Loucy (cell line): Measurements from ENCODE around the gene UTF1.

Source experiments
- H2AFZ ChIP-seq: fragments of 200-600 bp; sonication (generic); 2 replicates; pipeline ENCODE4 v1.6.0; 2016; ENCODE audit warnings: antibody characterized with exemption, mild to moderate bottlenecking, low read length, moderate library complexity
- H3F3A ChIP-seq: fragments of 200-600 bp; 2 replicates; pipeline ENCODE4 v1.6.0; 2016; ENCODE audit warnings: antibody characterized with exemption, low read depth, mild to moderate bottlenecking
- H3K27me3 ChIP-seq: fragments of 200-600 bp; sonication (generic); 2 replicates; pipeline ENCODE4 v1.6.1; 2014; ENCODE audit warnings: low read length, mild to moderate bottlenecking; ENCODE audit not compliant: insufficient read depth, poor library complexity, severe bottlenecking
- H3K36me3 ChIP-seq: fragments of 200-600 bp; sonication (generic); 2 replicates; pipeline ENCODE4 v1.6.1; 2016; ENCODE audit warnings: low read length; ENCODE audit not compliant: insufficient read depth
- H3K4me1 ChIP-seq: fragments of 200-600 bp; sonication (generic); 2 replicates; pipeline ENCODE4 v1.5.1; 2014; ENCODE audit warnings: low read length, mild to moderate bottlenecking; ENCODE audit not compliant: insufficient read depth, poor library complexity, severe bottlenecking
- H3K4me2 ChIP-seq: fragments of 200-600 bp; sonication (generic); 2 replicates; pipeline ENCODE4 v1.6.0; 2014; ENCODE audit warnings: antibody characterized with exemption, low read length, low read depth, mild to moderate bottlenecking; ENCODE audit not compliant: poor library complexity, severe bottlenecking
- H3K4me3 ChIP-seq: fragments of 200-600 bp; sonication (generic); 2 replicates; pipeline ENCODE4 v1.5.1; 2014; ENCODE audit warnings: low read length, mild to moderate bottlenecking, mixed read lengths; ENCODE audit not compliant: poor library complexity, severe bottlenecking
- H3K79me2 ChIP-seq: fragments of 200-600 bp; sonication (generic); 2 replicates; pipeline ENCODE4 v1.6.1; 2014; ENCODE audit warnings: low read length; ENCODE audit not compliant: insufficient read depth
- H3K9ac ChIP-seq: fragments of 200-600 bp; sonication (generic); 2 replicates; pipeline ENCODE4 v1.6.0; 2014; ENCODE audit warnings: mild to moderate bottlenecking, low read depth, low read length, moderate library complexity; ENCODE audit not compliant: poor library complexity, severe bottlenecking
- H3K9me2 ChIP-seq: fragments of 200-600 bp; sonication (generic); replicated peaks from 2 replicates; pipeline ENCODE4 v1.6.1; 2016; ENCODE audit warnings: low read depth, low read length, mixed read lengths
- H3K9me3 ChIP-seq: fragments of 200-600 bp; sonication (generic); 2 replicates; pipeline ENCODE4 v1.6.1; 2014; ENCODE audit warnings: mild to moderate bottlenecking, antibody characterized with exemption, low read length, low read depth; ENCODE audit not compliant: insufficient read depth
- H4K20me1 ChIP-seq: fragments of 200-600 bp; sonication (generic); 2 replicates; pipeline ENCODE4 v1.6.0; 2014; ENCODE audit warnings: antibody characterized with exemption, low read length, mild to moderate bottlenecking; ENCODE audit not compliant: insufficient read depth, poor library complexity, severe bottlenecking
- EZH2phosphoT487 ChIP-seq: fragments of 200-600 bp; IDR thresholded peaks from 2 replicates; pipeline ENCODE4 v1.6.1; 2018; ENCODE audit warnings: antibody characterized with exemption, mild to moderate bottlenecking, moderate library complexity, borderline replicate concordance
- TF ChIP-seq, protein P1 (sequence below): fragments of 200-600 bp; sonication (generic); conservative IDR thresholded peaks from 2 replicates; pipeline ENCODE4 v1.5.1; 2014; ENCODE audit warnings: mild to moderate bottlenecking, antibody characterized with exemption, low read length

Gene UTF1

DNA sequence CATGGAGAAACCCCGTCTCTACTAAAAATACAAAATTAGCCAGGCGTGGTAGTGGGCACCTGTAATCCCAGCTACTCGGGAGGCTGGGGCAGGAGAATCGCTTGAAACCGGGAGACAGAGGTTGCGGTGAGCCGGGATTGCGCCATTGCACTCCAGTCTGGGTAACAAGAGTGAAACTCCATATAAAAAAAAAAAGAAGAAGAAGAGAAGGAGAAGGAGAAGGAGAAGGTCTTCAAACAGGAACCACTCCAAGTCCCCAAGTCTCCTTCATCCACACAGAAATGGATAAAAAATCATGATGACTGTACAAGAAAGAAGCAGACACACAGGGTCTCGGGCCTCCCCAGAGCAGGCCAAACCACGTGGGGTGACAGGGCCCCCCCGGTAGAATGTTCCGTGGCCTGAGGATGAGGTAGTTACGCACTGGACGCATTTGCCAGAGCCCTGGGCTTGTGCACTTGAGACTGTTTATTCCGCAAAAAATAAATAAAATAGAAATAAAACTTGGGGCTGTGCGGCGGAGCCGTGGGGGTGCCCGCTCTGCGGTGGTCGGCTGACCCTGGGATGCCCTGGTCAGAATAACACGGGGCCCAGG, 23.4 kb downstream of the UTF1 start:
- TF ChIP-seq EZH2phosphoT487 = no peak
- TF ChIP-seq, protein P1, sequence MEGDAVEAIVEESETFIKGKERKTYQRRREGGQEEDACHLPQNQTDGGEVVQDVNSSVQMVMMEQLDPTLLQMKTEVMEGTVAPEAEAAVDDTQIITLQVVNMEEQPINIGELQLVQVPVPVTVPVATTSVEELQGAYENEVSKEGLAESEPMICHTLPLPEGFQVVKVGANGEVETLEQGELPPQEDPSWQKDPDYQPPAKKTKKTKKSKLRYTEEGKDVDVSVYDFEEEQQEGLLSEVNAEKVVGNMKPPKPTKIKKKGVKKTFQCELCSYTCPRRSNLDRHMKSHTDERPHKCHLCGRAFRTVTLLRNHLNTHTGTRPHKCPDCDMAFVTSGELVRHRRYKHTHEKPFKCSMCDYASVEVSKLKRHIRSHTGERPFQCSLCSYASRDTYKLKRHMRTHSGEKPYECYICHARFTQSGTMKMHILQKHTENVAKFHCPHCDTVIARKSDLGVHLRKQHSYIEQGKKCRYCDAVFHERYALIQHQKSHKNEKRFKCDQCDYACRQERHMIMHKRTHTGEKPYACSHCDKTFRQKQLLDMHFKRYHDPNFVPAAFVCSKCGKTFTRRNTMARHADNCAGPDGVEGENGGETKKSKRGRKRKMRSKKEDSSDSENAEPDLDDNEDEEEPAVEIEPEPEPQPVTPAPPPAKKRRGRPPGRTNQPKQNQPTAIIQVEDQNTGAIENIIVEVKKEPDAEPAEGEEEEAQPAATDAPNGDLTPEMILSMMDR = no peak
- H2AFZ ChIP-seq = no peak overlapping the region
- H4K20me1 ChIP-seq = no peaks in the 10 kb centered on the region
- no peaks in the 10 kb centered on the region for H3K36me3 ChIP-seq
- H3K4me2 ChIP-seq = no peak overlapping the region
- no peak overlapping the region for H3K9ac ChIP-seq
- H3K9me2 ChIP-seq = no peaks in the 10 kb centered on the region
- peaks cover 22% of the 10 kb centered on the region for H3K4me1 ChIP-seq
- no peak overlapping the region for H3K4me3 ChIP-seq
- peaks cover 3% of the 10 kb centered on the region; the same call in 1 of the 2 replicates for H3F3A ChIP-seq
- no peaks in the 10 kb centered on the region for H3K9me3 ChIP-seq
- H3K27me3 ChIP-seq = no peaks in the 10 kb centered on the region
- no peaks in the 10 kb centered on the region for H3K79me2 ChIP-seq

DNA sequence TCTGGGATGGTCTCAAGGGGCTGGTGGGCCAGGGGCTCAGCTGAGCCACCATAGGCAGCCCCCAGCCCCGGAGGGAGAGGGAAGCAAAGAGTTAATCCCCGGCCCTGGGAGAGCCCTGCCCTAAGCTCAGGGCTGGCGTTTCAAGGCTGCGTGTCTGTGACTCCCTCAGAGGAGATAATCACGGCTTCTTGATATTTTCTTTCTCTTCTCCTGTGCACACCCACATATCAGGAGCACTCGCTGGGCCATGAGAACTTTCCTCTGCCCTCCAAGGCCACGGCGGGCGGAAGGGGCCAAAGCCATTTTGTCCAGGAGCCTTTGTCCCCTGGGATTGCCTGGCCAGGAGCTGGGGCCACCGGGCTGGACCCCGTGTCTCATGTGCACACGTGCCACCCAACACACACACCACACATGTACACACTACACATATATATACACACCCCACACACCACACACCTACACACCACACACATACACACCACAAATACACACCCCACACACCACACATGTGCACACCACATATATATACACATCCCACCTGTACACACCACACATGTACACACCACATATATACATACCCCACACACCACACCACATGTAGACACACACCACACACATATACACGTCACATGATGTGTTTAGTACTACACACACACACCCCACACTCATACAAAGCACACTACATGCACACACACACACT, 24.6 kb downstream of the UTF1 start:
- H3K9me3 ChIP-seq = no peaks in the 10 kb centered on the region
- H2AFZ ChIP-seq = no peak overlapping the region
- no peaks in the 10 kb centered on the region for H4K20me1 ChIP-seq
- H3K4me3 ChIP-seq = no peak overlapping the region
- TF ChIP-seq, protein P1 = no peak
- TF ChIP-seq EZH2phosphoT487 = no peak
- no peak overlapping the region for H3K4me2 ChIP-seq
- peaks cover 33% of the 10 kb centered on the region for H3K4me1 ChIP-seq
- H3K36me3 ChIP-seq = no peaks in the 10 kb centered on the region
- H3K79me2 ChIP-seq = no peaks in the 10 kb centered on the region
- no peak overlapping the region for H3K9ac ChIP-seq
- peaks cover 10% of the 10 kb centered on the region for H3F3A ChIP-seq
- H3K9me2 ChIP-seq = no peaks in the 10 kb centered on the region
- no peaks in the 10 kb centered on the region for H3K27me3 ChIP-seq

DNA sequence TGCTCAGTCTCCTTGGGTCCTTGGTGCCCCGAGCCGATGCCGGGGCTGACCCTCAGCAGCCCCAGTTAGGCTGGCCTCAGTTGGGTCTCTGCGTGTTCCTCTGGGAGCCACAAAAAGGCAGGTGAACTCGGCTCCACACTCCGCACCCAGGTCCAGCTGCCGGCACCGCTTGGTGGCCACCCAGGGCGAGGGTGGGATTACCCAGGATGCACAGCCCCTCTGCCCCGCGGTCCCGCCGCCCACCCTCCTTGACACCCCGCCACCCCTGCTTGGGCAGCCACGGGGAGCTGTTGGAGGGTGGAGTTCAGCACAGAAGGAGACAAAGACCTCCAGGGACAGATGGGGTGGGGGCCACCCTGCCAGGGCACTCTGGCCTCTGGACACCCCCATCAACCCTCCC, 25.3 kb downstream of the UTF1 start:
- H3K4me3 ChIP-seq = no peak overlapping the region
- peaks cover 13% of the 10 kb centered on the region for H3F3A ChIP-seq
- no peaks in the 10 kb centered on the region for H3K79me2 ChIP-seq
- H3K9me3 ChIP-seq = no peaks in the 10 kb centered on the region
- no peak overlapping the region for H3K9ac ChIP-seq
- H3K36me3 ChIP-seq = no peaks in the 10 kb centered on the region
- peaks cover 41% of the 10 kb centered on the region for H3K4me1 ChIP-seq
- H3K27me3 ChIP-seq = no peaks in the 10 kb centered on the region
- no peak overlapping the region for H2AFZ ChIP-seq
- no peaks in the 10 kb centered on the region for H3K9me2 ChIP-seq
- no peak overlapping the region for H3K4me2 ChIP-seq
- TF ChIP-seq, protein P1 = no peak
- TF ChIP-seq EZH2phosphoT487 = no peak
- H4K20me1 ChIP-seq = no peaks in the 10 kb centered on the region
